Neural cell (in vitro differentiated cells): Measurements from ENCODE around the gene CCDC158. TPM values are rescaled to one million over a fixed set of nuclear protein-coding genes. Genes with fewer than 3 reads are reported as not detected.

Source experiments
- H2AFZ ChIP-seq: fragments of 200-600, 300-800 bp; sonication (generic), shearing (Covaris generic); 2 replicates; pipeline ENCODE4 v1.6.0; 2014; ENCODE audit warnings: low read depth, mild to moderate bottlenecking, antibody characterized with exemption, low read length, moderate library complexity
- H3F3A ChIP-seq: fragments of 200-600 bp; shearing (Covaris generic); 2 replicates; pipeline ENCODE4 v1.6.1; 2016; ENCODE audit warnings: mild to moderate bottlenecking, moderate library complexity, mixed read lengths, antibody characterized with exemption, low read length; ENCODE audit not compliant: insufficient read depth, poor library complexity, severe bottlenecking
- H3K27ac ChIP-seq: fragments of 200-600, 300-800 bp; sonication (generic), shearing (Covaris generic); 2 replicates; pipeline ENCODE4 v1.5.1; 2014; ENCODE audit warnings: mild to moderate bottlenecking, low read length, moderate library complexity
- H3K27me3 ChIP-seq: fragments of 300-800, 200-600 bp; sonication (generic), shearing (Covaris generic); 2 replicates; pipeline ENCODE4 v1.6.0; 2014; ENCODE audit warnings: mild to moderate bottlenecking, low read depth, low read length, moderate library complexity; ENCODE audit not compliant: insufficient read depth
- H3K36me3 ChIP-seq: fragments of 300-800, 200-600 bp; sonication (generic), shearing (Covaris generic); 2 replicates; pipeline ENCODE4 v1.5.1; 2014; ENCODE audit warnings: mild to moderate bottlenecking, antibody characterized with exemption, low read length, moderate library complexity; ENCODE audit not compliant: insufficient read depth
- H3K4me2 ChIP-seq: fragments of 300-800, 200-600 bp; sonication (generic), shearing (Covaris generic); 2 replicates; pipeline ENCODE4 v1.6.0; 2014; ENCODE audit warnings: mild to moderate bottlenecking, low read length
- H3K4me3 ChIP-seq: fragments of 300-800, 200-600 bp; sonication (generic), shearing (Covaris generic); 2 replicates; pipeline ENCODE4 v1.5.1; 2014; ENCODE audit warnings: mild to moderate bottlenecking, low read length, moderate library complexity
- H3K79me2 ChIP-seq: fragments of 200-600 bp; shearing (Covaris generic); replicated peaks from 2 replicates; pipeline ENCODE4 v1.6.0; 2014; ENCODE audit warnings: mild to moderate bottlenecking, low read length, moderate library complexity; ENCODE audit not compliant: insufficient read depth
- H3K9ac ChIP-seq: fragments of 300-800, 200-600 bp; sonication (generic), shearing (Covaris generic); 2 replicates; pipeline ENCODE4 v1.6.1; 2016; ENCODE audit warnings: mild to moderate bottlenecking, low read length, mixed read lengths
- H3K9me2 ChIP-seq: fragments of 200-600 bp; shearing (Covaris generic); 2 replicates; pipeline ENCODE4 v1.6.1; 2016; ENCODE audit warnings: mild to moderate bottlenecking, low read length, mixed read lengths; ENCODE audit not compliant: insufficient read depth
- H3K9me3 ChIP-seq: fragments of 200-600, 300-800 bp; sonication (generic), shearing (Covaris generic); 2 replicates; pipeline ENCODE4 v1.6.1; 2016; ENCODE audit warnings: mild to moderate bottlenecking, mixed run types, low read length, moderate library complexity, mixed read lengths
- H4K20me1 ChIP-seq: fragments of 200-600 bp; shearing (Covaris generic); 2 replicates; pipeline ENCODE4 v1.6.1; 2016; ENCODE audit warnings: mild to moderate bottlenecking, mixed run types; ENCODE audit not compliant: insufficient read depth
- EP300 ChIP-seq: fragments of 450-650 bp; conservative IDR thresholded peaks from 2 replicates; pipeline ENCODE4 v1.6.1; 2014; ENCODE audit warnings: antibody characterized with exemption, mild to moderate bottlenecking, moderate library complexity; ENCODE audit not compliant: poor library complexity, severe bottlenecking
- EZH2 ChIP-seq: fragments of 200-600, 300-800 bp; shearing (Covaris generic), sonication (generic); IDR thresholded peaks from 2 replicates; pipeline ENCODE4 v1.6.1; 2014; ENCODE audit warnings: antibody characterized with exemption, low read length, borderline replicate concordance, mild to moderate bottlenecking; ENCODE audit not compliant: insufficient read depth, poor library complexity, severe bottlenecking
- MXI1 ChIP-seq: fragments of 450-650 bp; conservative IDR thresholded peaks from 2 replicates; pipeline ENCODE4 v1.6.1; 2014; ENCODE audit warnings: antibody characterized with exemption, mild to moderate bottlenecking; ENCODE audit not compliant: poor library complexity, severe bottlenecking
- POLR2AphosphoS5 ChIP-seq: IDR thresholded peaks from 2 replicates; pipeline ENCODE4 v1.6.1; 2012
- RAD21 ChIP-seq: fragments of 450-650 bp; conservative IDR thresholded peaks from 2 replicates; pipeline ENCODE4 v1.6.1; 2014; ENCODE audit warnings: antibody characterized with exemption, mild to moderate bottlenecking, moderate library complexity
- SMC3 ChIP-seq: fragments of 450-650 bp; conservative IDR thresholded peaks from 2 replicates; pipeline ENCODE4 v1.6.1; 2014; ENCODE audit warnings: antibody characterized with exemption, mild to moderate bottlenecking, moderate library complexity; ENCODE audit not compliant: poor library complexity
- TAF1 ChIP-seq: IDR thresholded peaks from 2 replicates; pipeline ENCODE4 v1.6.1; 2012; ENCODE audit warnings: low read depth
- polyA plus RNA-seq: library from polyadenylated mRNA; depleted of rRNA; stranded (reverse); fragments of >200 nt; gene quantifications from 2 replicates; pipeline ENCODE4 v1.2.3, GENCODE V29; 2014
- TF ChIP-seq, protein P1 (sequence below): fragments of 450-650 bp; IDR thresholded peaks from 2 replicates; pipeline ENCODE4 v1.5.1; 2014; ENCODE audit warnings: antibody characterized with exemption, mild to moderate bottlenecking, moderate library complexity; ENCODE audit not compliant: poor library complexity, severe bottlenecking
- TF ChIP-seq, protein P2 (sequence below): IDR thresholded peaks from 2 replicates; pipeline ENCODE4 v1.6.1; 2012; ENCODE audit warnings: borderline replicate concordance

CCDC158 gene
- polyA plus RNA-seq, 1 donor from 2014 or later = not detected

DNA sequence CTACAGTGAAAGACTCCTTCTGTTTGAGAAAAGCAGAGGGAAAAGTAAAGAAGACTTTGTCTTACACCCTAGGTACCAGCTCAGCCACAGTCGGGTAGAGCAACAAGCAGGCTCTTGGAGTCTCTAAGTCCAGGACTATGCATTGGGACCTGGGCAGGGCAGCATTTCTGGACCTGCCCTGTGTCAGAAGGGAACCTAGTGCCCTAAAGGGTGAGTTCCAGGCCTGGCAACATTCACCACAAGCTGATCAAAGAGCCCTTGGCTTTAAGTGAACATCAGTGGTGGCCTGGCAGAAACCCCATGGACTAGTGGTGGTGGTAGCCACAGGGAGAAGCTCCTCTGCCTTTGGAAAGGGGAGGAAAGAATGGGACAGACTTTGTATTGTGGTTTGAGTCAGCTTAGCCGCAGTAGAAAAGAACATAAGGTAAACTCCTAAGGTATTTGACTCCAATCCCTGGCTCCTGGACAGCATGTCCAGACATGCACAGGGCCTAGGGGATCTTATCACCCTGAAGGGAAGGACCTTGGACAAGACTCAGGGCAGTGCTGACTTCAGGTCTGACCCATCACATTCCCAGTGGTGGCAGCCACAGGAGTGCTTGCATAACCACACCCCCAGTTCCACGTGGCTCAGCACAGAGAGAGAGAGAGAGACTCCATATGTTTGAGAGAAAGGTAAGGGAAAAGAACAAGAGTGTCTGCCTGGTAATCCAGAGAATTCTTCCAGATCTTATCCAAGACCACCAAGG lies 32.6 kb downstream of the CCDC158 start:
- H3K27me3 ChIP-seq = no peaks in the 10 kb centered on the region

DNA sequence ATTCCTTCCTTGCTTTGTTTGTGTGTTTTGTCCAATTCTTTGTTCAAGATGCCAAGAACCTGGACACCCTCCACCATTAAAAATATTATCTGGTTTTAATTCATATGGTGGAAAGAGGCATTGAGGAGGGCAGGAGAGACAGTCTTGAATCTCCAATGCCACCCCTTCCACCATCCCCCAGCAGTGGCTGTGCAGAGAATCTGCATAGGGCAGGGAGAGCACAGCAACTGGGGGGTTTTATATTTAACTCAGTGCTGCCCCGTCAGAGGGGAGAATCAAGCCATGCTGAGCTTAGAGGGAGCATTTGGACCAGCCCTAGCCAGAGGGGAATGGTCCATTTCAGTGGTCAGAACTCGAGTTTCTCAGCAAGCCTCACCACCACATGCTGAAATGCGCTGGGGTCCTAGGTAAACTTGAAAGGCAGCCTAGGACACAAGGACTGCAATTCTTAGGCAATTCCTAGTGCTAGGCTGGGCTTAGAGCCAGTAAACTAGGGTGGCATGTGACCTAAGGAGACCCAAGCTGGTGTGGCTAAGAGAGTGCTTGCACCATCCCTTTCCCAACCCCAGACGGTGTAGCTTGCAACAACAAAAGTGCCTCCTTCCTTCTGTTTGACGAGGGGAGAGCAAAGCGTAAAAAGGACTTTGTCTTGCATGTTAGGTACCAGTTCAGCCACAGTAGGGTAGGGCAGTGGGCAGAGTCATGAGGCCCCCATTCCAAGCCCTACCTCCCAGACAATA lies 34.2 kb downstream of the CCDC158 start:
- Histone ChIP-seq H3K9me2 (no peaks in the 10 kb centered on the region), H3K27me3 (no peaks in the 10 kb centered on the region), H3K9me3 (no peaks in the 10 kb centered on the region), H2AFZ (no peak overlapping the region), H3K4me3 (no peak overlapping the region), H3K9ac (no peak overlapping the region), H4K20me1 (no peaks in the 10 kb centered on the region), H3K27ac (no peak overlapping the region), H3K36me3 (no peaks in the 10 kb centered on the region), H3K79me2 (no peaks in the 10 kb centered on the region), H3K4me2 (no peak overlapping the region), H3F3A (no peaks in the 10 kb centered on the region)
- TF ChIP-seq, protein P1, sequence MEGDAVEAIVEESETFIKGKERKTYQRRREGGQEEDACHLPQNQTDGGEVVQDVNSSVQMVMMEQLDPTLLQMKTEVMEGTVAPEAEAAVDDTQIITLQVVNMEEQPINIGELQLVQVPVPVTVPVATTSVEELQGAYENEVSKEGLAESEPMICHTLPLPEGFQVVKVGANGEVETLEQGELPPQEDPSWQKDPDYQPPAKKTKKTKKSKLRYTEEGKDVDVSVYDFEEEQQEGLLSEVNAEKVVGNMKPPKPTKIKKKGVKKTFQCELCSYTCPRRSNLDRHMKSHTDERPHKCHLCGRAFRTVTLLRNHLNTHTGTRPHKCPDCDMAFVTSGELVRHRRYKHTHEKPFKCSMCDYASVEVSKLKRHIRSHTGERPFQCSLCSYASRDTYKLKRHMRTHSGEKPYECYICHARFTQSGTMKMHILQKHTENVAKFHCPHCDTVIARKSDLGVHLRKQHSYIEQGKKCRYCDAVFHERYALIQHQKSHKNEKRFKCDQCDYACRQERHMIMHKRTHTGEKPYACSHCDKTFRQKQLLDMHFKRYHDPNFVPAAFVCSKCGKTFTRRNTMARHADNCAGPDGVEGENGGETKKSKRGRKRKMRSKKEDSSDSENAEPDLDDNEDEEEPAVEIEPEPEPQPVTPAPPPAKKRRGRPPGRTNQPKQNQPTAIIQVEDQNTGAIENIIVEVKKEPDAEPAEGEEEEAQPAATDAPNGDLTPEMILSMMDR = no peak
- TF ChIP-seq SMC3 = no peak
- TF ChIP-seq EP300 = no peak

More for the DNA sequence above, 32.6 kb downstream of the CCDC158 start:
- no peaks in the 10 kb centered on the region for H4K20me1 ChIP-seq
- H3K36me3 ChIP-seq = no peaks in the 10 kb centered on the region
- no peaks in the 10 kb centered on the region for H3F3A ChIP-seq
- H3K79me2 ChIP-seq = no peaks in the 10 kb centered on the region
- no peak for TF ChIP-seq MXI1
- TF ChIP-seq, protein P1 = no peak
- no peak overlapping the region for H3K9ac ChIP-seq
- no peaks in the 10 kb centered on the region for H3K9me2 ChIP-seq
- H3K27ac ChIP-seq = no peak overlapping the region
- no peak overlapping the region for H3K4me3 ChIP-seq
- H3K4me2 ChIP-seq = no peak overlapping the region
- H2AFZ ChIP-seq = no peak overlapping the region
- no peaks in the 10 kb centered on the region for H3K9me3 ChIP-seq

DNA sequence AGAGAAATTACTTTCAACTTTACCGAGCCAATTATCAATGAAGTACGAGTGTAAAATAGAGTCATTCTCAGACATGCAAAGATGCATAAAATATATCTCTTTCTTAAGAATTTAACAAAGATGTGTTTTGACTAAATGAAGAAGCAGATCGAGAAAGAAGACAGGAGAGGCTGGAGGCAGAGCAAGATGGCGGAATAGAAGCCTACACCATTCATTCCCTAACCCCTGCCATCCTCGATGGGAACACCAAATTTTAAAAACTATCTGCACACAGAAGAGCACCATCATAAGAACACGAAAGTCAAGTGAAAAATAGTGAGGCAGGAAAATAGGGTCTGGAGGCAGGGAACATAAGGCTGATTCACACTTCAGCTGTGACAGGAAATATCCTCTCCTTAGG lies 35.0 kb downstream of the CCDC158 start:
- no peak overlapping the region for H3K4me2 ChIP-seq
- no peaks in the 10 kb centered on the region for H3K79me2 ChIP-seq
- H3K27ac ChIP-seq = no peak overlapping the region
- H3K36me3 ChIP-seq = no peaks in the 10 kb centered on the region
- no peaks in the 10 kb centered on the region for H3K9me3 ChIP-seq
- no peaks in the 10 kb centered on the region for H3F3A ChIP-seq
- TF ChIP-seq, protein P1 = no peak
- TF ChIP-seq RAD21 (no peak), EP300 (no peak), SMC3 (no peak), POLR2AphosphoS5 (no peak), TAF1 (no peak), MXI1 (no peak), EZH2 (no peak)
- TF ChIP-seq, protein P2, sequence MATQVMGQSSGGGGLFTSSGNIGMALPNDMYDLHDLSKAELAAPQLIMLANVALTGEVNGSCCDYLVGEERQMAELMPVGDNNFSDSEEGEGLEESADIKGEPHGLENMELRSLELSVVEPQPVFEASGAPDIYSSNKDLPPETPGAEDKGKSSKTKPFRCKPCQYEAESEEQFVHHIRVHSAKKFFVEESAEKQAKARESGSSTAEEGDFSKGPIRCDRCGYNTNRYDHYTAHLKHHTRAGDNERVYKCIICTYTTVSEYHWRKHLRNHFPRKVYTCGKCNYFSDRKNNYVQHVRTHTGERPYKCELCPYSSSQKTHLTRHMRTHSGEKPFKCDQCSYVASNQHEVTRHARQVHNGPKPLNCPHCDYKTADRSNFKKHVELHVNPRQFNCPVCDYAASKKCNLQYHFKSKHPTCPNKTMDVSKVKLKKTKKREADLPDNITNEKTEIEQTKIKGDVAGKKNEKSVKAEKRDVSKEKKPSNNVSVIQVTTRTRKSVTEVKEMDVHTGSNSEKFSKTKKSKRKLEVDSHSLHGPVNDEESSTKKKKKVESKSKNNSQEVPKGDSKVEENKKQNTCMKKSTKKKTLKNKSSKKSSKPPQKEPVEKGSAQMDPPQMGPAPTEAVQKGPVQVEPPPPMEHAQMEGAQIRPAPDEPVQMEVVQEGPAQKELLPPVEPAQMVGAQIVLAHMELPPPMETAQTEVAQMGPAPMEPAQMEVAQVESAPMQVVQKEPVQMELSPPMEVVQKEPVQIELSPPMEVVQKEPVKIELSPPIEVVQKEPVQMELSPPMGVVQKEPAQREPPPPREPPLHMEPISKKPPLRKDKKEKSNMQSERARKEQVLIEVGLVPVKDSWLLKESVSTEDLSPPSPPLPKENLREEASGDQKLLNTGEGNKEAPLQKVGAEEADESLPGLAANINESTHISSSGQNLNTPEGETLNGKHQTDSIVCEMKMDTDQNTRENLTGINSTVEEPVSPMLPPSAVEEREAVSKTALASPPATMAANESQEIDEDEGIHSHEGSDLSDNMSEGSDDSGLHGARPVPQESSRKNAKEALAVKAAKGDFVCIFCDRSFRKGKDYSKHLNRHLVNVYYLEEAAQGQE = no peak
- H3K4me3 ChIP-seq = no peak overlapping the region
- H2AFZ ChIP-seq = no peak overlapping the region
- H3K9ac ChIP-seq = no peak overlapping the region
- H3K27me3 ChIP-seq = no peaks in the 10 kb centered on the region
- no peaks in the 10 kb centered on the region for H3K9me2 ChIP-seq
- H4K20me1 ChIP-seq = no peaks in the 10 kb centered on the region
